22Rv1 (cell line): ENCODE results near the gene OR5A1.

Experiments
- CTCF ChIP-seq: fragments of 450-650 bp; IDR thresholded peaks from 2 replicates; pipeline ENCODE4 v1.5.1; 2017; ENCODE audit warnings: mild to moderate bottlenecking
- ZFX ChIP-seq: fragments of 450-650 bp; IDR thresholded peaks from 2 replicates; pipeline ENCODE4 v1.6.1; 2017; ENCODE audit warnings: antibody characterized with exemption, borderline replicate concordance

GRCh38 chr11:59418156-59418555, 18.1 kb upstream of the OR5A1 start:
- TF ChIP-seq ZFX (no peak), CTCF (no peak)
